Measurements from ENCODE around the gene CCDC13.

DNA sequence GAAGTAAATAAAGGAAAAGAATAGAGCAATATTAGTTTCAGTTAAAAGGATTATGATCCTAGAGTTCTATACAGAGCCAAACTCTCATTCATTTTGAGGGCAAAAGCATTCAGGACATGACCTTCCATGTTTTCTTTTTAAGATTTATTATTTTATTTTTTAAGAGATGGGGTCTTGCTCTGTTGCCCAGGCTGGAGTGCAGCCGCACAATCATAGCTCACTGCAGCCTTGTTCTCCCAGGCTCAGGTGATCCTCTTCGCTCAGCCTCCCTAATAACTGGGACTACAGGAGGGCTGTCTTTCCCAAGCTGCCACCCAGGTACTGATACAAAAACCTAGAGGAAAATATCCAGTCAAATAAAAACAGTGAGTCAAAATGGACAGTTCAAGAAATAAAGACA, 13.6 kb upstream of the CCDC13 start:
- TF ChIP-seq CTCF (conservative IDR thresholded peaks at IDR 0.05) (no peak), EZH2 (IDR thresholded peaks at IDR 0.05; ENCODE audit: low read depth) (no peak)
